HG03108 (cell line): Measurements from ENCODE around the gene LRCH2.
"Not testable (repeated sequence)": the region's sequence is repeated elsewhere in the genome, so short reads cannot be mapped to it uniquely, and the experiment has no call there.

ENCODE experiments used
- ATAC-seq: cut with Tn5 transposase; IDR thresholded peaks from one replicate; pipeline ENCODE4 v1.9.1; 2021; ENCODE audit warnings: moderate library complexity; ENCODE audit not compliant: unreplicated experiment

LRCH2 gene

GRCh38 chrX:115233497-115234455 is at the start of gene LRCH2:
Gene LRCH2, minus strand, starts transcription at chrX:115234096. Its CDS starts 55 bp downstream, at chrX:115234041.
- ATAC-seq = no peak

- no peak for ATAC-seq
Observed at GRCh38 chrX:115269051-115269683, 35.3 kb upstream of the LRCH2 start.

DNA sequence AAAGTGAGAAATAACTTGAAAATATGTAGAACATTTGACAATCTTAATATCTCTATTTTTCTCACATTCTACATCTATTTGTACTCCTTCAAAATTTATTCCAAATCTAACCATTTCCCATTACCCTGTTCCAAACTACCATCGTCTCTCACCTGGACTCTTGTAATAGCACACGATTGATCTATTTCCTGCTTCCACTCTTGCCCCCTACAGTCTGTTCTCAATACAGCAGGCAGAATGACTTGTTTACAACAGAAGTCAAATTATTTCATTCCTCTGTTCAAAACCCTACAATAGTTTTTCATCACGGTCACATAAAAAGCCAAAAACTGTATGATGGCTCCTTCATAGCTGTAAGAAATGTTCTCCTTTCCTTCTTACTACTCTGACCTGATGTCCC is 34.5 kb upstream of the LRCH2 start:
- ATAC-seq = no peak

GRCh38 chrX:115266300-115266699 is 32.4 kb upstream of the LRCH2 start:
- no peak for ATAC-seq

DNA sequence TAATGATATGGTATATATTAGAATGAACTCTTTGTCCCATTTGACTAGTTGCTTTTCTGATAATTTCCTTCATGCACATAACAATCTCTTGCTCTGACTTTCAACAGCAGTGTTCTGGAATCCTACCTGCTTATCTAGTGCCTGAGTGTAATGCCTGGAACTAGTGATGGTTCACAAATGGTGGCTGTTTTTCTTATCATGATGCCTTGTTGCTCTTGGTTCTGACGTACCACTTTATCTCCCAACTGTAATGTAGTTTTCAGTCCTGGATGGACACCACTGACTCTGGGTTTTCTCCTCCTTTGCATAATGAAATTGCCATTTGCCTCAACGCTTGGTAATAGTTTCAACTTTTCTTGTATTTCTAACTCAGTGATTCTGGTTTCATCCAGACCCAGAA is 30.1 kb upstream of the LRCH2 start:
- no peak for ATAC-seq

GRCh38 chrX:115261148-115261547 is 27.3 kb upstream of the LRCH2 start:
- no peak for ATAC-seq

- no peak for ATAC-seq
Observed at GRCh38 chrX:115260330-115260729, 26.4 kb upstream of the LRCH2 start.

DNA sequence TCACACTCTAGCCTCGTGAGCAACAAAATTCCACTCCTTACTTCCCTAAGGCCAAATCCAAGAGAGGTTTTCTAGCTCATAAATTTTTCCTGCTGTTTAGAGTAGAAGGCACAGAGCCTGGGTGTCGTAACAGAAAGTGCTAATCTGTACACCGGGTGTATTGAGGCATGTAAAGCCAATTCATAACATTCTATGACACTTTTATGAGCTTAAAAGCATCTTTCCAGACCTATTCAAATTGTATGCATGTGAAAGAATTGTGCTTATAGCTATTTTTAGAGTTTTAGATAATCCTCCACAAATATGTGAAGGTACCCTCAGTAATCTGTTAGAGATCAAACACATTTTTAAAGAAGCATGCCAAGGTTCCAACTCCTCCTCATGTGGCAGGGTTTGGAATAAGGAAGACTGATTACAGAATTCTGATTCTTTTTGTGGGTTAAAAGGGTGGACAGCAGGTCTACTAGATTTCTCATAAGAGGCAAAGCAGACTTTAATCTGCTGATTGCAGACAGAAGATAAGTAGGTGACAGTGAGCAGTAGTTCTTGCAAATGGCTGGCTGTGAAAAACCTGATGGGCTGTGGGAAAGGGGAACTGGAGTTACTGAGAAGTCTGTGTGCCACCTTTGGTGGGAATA is 25.5 kb upstream of the LRCH2 start:
- ATAC-seq = no peak

DNA sequence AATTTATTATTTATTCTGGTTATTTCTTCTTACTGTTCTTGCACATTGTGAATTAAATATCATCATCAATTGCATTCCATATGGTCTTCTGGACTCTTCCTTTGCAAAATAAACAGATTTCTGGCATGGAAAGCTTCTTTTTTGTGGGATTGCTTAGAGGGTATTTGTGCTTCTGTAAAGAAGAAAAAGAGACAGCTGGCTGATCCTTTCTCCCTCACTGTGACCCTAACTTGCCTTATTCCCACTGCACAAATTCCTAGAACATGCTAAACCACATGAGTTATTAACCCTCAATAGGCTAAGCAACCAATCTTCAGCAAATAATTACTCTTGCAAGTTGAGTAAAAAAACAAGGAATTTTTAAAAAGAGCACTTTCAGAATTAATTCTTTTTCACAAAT is 23.8 kb upstream of the LRCH2 start:
- no peak for ATAC-seq

- no peak for ATAC-seq
Observed at GRCh38 chrX:115255003-115255402, 21.1 kb upstream of the LRCH2 start.

DNA sequence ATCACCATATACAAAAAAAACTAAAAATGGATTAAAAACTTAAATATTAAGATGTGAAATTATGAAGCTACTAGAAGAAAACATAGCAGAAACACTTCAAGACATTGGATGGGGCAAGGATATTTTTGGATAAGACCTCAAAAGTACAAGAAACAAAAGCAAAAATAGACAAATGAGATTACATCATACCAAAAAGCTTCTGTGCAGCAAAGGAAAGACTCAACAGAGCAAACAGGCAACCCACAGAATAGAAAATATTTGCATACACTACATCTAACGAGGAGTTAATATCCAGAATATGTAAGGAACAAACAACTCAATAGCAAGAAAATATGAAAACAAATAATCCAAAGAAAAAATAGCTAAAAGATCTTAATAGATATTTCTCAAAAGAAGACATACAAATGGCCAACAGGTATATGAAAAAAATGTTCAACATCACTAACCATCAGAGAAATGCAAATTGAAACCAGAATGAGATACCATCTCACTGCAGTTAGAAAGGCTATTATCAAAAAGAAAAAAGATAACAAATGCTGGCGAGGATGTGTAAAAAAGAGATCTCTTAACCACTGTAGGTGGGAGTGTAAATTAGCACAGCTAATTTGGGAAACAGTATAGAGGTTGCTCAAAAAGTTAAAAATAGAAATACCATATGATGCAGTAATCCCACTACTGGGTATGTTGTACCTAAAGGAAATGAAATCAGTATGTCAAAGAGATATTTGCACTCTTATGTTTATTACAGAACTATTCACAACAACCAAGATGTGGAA is 17.8 kb upstream of the LRCH2 start:
- no peak for ATAC-seq

DNA sequence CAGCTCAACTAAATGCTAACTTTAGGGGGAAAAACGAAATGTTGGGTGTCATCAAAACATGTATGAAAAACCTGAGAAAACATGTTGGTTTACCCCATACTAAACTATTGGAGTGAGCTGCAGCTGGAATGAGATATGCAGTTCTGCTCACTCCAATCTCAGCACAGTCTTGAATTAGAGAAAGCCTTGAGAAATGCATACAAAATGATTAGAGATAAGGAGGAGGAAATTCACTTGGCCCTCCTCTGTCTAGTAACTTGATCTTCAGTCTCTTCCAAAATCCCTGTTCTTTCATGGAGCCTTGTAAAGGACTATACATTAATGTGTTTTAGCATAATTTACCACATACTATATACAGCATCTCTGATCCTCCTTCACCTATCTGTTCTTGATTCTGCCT is 3.2 kb upstream of the LRCH2 start:
- ATAC-seq = no peak

DNA sequence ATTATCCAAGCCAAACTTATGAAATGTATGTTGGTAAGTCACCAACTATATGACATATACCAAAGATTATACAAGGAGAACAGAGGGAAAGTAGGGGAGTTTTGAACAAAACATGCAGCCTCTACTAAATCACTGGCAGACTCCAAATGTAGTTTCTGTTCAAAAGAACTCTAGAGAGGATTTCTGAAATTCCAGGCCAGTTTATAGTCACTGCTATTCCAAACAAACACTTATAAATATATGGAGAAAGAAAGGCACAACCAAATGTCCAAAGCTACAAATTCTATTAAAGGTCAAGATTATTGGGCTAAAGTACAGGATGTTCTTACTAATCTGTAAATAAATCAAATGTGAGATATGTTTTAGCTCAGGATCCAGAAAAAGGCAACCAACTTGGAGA is 2.7 kb upstream of the LRCH2 start:
- ATAC-seq = no peak

GRCh38 chrX:115234461-115234860 is 565 bp upstream of the LRCH2 start:
- ATAC-seq = no peak

DNA sequence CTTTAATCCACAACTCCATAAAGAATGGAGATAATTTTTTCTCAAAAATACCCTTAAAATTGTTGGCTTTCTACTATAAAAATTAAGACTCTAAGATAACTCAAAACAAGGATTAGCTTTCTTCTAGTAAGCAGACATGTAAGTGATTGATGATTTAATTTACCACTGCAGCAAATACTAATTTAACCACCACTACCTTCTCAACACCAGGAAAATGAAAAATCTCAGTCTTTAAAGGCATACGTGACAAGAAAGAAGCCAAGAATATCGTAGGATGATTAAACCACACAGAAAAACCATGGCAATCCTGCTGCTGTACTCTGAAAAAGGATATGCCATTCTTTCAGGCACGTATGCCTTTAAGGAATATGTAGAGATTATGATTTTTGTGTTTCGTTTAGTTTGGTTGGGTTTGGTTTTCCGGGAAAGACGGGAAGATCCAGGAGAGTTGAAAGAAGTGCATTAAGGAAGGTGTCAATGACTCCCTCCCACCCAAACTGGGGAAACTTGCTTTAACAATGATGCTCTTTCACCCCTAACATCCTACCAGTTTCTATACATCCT is 881 bp downstream of the LRCH2 start:
- no peak for ATAC-seq

DNA sequence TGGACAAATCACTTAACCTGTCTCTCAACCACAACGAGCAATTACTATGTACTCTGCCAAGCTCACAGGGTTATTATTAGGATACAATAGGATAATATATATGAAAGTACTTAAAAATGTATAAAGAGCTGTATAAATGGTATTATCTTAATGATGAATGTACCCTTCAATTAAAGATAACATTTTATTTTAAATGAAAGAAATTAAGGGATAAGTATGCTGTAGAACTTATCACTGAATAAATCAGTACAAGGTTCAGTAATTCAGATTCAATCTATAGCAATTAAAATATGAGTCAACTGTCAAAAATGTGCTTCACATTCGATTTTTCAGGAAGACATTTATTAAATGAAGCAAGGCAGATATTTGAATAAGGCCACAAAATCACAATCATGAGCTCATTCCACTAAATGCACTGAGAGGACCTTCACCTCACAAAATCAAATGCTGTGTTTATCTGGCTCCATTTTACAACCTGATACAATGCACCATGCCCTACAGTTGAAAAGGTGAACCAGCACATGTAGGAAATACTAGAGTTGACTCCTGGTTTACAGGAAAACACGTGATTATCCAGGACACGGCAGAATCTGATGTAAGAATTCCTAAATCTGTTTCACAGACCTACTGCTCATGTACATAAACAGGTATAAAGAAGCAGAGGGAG is 4.4 kb downstream of the LRCH2 start:
- no peak for ATAC-seq

- no peak for ATAC-seq
Observed at GRCh38 chrX:115226929-115227328, 7.0 kb downstream of the LRCH2 start.

- not testable (repeated sequence) for ATAC-seq
Observed at GRCh38 chrX:115217346-115217745, 16.6 kb downstream of the LRCH2 start.

GRCh38 chrX:115214605-115215004 is 19.3 kb downstream of the LRCH2 start:
- ATAC-seq = no peak

DNA sequence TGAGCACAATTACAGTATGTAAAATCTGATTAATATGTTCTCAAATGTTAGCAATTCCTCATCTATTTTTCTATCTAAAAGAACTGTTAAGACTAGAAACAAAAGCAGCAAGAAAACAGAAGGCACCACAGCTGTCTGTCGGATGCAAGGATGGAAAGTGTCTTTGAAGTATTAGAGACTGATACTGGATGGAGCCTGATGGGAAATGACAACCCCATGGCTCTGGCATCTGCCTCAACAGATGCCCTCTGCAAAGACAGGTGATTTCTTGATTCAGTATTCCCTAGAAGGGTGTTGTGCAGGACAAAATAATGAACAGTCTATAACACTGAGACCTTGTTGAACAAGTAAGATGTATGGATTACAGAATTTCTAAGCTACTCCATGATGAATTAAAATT is 19.7 kb downstream of the LRCH2 start:
- ATAC-seq = no peak
